PFSK-1 (cell line): Measurements from ENCODE around the gene ODC1.

Source experiments
- FOXP2 ChIP-seq: optimal IDR thresholded peaks from 2 replicates; pipeline ENCODE3; 2011; ENCODE audit warnings: borderline replicate concordance, control low read depth, inconsistent platforms; ENCODE audit not compliant: insufficient read depth; ENCODE audit errors: extremely low read length, extremely low read depth
- POLR2AphosphoS5 ChIP-seq: IDR thresholded peaks from 2 replicates; pipeline ENCODE4 v1.6.1; 2012; ENCODE audit warnings: low read depth, mild to moderate bottlenecking, control low read depth, low read length, moderate library complexity
- REST ChIP-seq, 2 experiments: IDR thresholded peaks; 2 replicates each; pipeline versions ENCODE4 v1.6.1 to v1.8.0; 2011 to 2012; ENCODE audit warnings: low read depth in 2 of 2, low read length in 2 of 2, control low read depth in 1 of 2, inconsistent platforms in 1 of 2, mild to moderate bottlenecking in 1 of 2, moderate library complexity in 1 of 2; ENCODE audit not compliant: insufficient read depth in 1 of 2
- SIN3A ChIP-seq: IDR thresholded peaks from 2 replicates; pipeline ENCODE4 v1.6.1; 2012; ENCODE audit warnings: mild to moderate bottlenecking, low read length, moderate library complexity, borderline replicate concordance; ENCODE audit not compliant: insufficient read depth
- TAF1 ChIP-seq: IDR thresholded peaks from 2 replicates; pipeline ENCODE4 v1.6.1; 2012; ENCODE audit warnings: low read length, control low read depth, borderline replicate concordance; ENCODE audit not compliant: insufficient read depth

ODC1 gene

GRCh38 chr2:10441948-10442347 is 6.2 kb downstream of the ODC1 start:
- no peak for TF ChIP-seq REST (IDR thresholded peaks at IDR 0.05; ENCODE audit: insufficient read depth in 1 of 2, low read depth in 2 of 2, low read length in 2 of 2)

- TF ChIP-seq SIN3A (no peak), TAF1 (no peak), POLR2AphosphoS5 (no peak), REST (IDR thresholded peaks at IDR 0.05; ENCODE audit: insufficient read depth in 1 of 2, low read depth in 2 of 2, low read length in 2 of 2) (no peak), FOXP2 (no peak)
Measured at GRCh38 chr2:10440736-10441135, 7.4 kb downstream of the ODC1 start.

GRCh38 chr2:10439971-10440370 is 8.2 kb downstream of the ODC1 start:
- TF ChIP-seq POLR2AphosphoS5: no peak
- no peak for TF ChIP-seq FOXP2
- no peak for TF ChIP-seq TAF1
- TF ChIP-seq REST (IDR thresholded peaks at IDR 0.05; ENCODE audit: insufficient read depth in 1 of 2, low read depth in 2 of 2, low read length in 2 of 2): no peak
- no peak for TF ChIP-seq SIN3A

- no peak for TF ChIP-seq REST (IDR thresholded peaks at IDR 0.05; ENCODE audit: insufficient read depth in 1 of 2, low read depth in 2 of 2, low read length in 2 of 2)
Measured at GRCh38 chr2:10439185-10439879, 8.8 kb downstream of the ODC1 start.

GRCh38 chr2:10438688-10439087 is 9.4 kb downstream of the ODC1 start:
- TF ChIP-seq POLR2AphosphoS5: peak; percentile 32; the same call in 1 of the 2 replicates
- TF ChIP-seq TAF1: no peak
- TF ChIP-seq FOXP2: no peak
- no peak for TF ChIP-seq REST (IDR thresholded peaks at IDR 0.05; ENCODE audit: insufficient read depth in 1 of 2, low read depth in 2 of 2, low read length in 2 of 2)
